Natural killer cell (primary cell): ENCODE measurements around the gene RGP1. TPM values are rescaled to one million over a fixed set of nuclear protein-coding genes. Genes with fewer than 3 reads are reported as not detected.
A peak's percentile ranks its signal among the peaks of the same experiment; 100 is the strongest.

ENCODE experiments used
- ATAC-seq, 3 donors: fragments of 150-1000 bp in 2 of 3; fragments of 200-7000 bp in 1 of 3; cut with Tn5 transposase; 1 replicate in 1 of 3; 2 replicates in 2 of 3; pipeline ENCODE4 v1.10.0; 2021; ENCODE audit warnings: mild to moderate bottlenecking in 2 of 3, moderate library complexity in 2 of 3
- DNase-seq, 2 donors: peaks; one replicate each; pipeline versions ENCODE4 v3.0.0 to v3.0.0-alpha.2; 2013 to 2021; ENCODE audit warnings: mixed read lengths in 1 of 2
- H3K27ac ChIP-seq: one replicate; pipeline ENCODE4 v1.5.1; 2013; ENCODE audit warnings: mild to moderate bottlenecking, low read length
- H3K27me3 ChIP-seq: one replicate; pipeline ENCODE4 v1.6.1; 2013; ENCODE audit warnings: low read length; ENCODE audit not compliant: control insufficient read depth, insufficient read depth
- H3K36me3 ChIP-seq: one replicate; pipeline ENCODE4 v1.6.1; 2013; ENCODE audit warnings: low read length; ENCODE audit not compliant: control insufficient read depth, insufficient read depth
- H3K4me1 ChIP-seq: one replicate; pipeline ENCODE4 v1.6.1; 2013; ENCODE audit warnings: low read length; ENCODE audit not compliant: control insufficient read depth, insufficient read depth
- H3K4me3 ChIP-seq: one replicate; pipeline ENCODE4 v1.5.1; 2013; ENCODE audit warnings: low read length
- H3K9me3 ChIP-seq: one replicate; pipeline ENCODE4 v1.6.1; 2013; ENCODE audit warnings: low read length; ENCODE audit not compliant: control insufficient read depth, insufficient read depth
- H3K27ac Mint-ChIP-seq, 2 donors: one replicate each; pipeline ENCODE4 v1.8.0; 2022; ENCODE audit warnings: mild to moderate bottlenecking in 2 of 2, mixed read lengths in 2 of 2, moderate library complexity in 1 of 2
- H3K27me3 Mint-ChIP-seq, 2 donors: one replicate each; pipeline ENCODE4 v1.8.0; 2022; ENCODE audit warnings: low read depth in 2 of 2, mixed read lengths in 2 of 2
- H3K36me3 Mint-ChIP-seq: one replicate; pipeline ENCODE4 v1.8.0; 2022; ENCODE audit warnings: mixed read lengths
- H3K4me1 Mint-ChIP-seq, 2 donors: one replicate each; pipeline ENCODE4 v1.8.0; 2022; ENCODE audit warnings: mixed read lengths in 2 of 2
- H3K4me3 Mint-ChIP-seq: one replicate; pipeline ENCODE4 v1.8.0; 2022; ENCODE audit warnings: mild to moderate bottlenecking, moderate library complexity, mixed read lengths
- H3K9me3 Mint-ChIP-seq, 2 donors: one replicate each; pipeline ENCODE4 v1.8.0; 2022; ENCODE audit warnings: mixed read lengths in 2 of 2
- CTCF ChIP-seq: fragments of 200-600 bp; IDR thresholded peaks from one replicate; pipeline ENCODE4 v1.8.0; 2022; ENCODE audit warnings: antibody characterized with exemption
- WGBS: methylation state at CpG from one replicate; pipeline ENCODE4 v1.1.7; 2013; ENCODE audit warnings: missing lambda C conversion rate; ENCODE audit not compliant: insufficient coverage; 5-methylcytosine and 5-hydroxymethylcytosine counted together
- intact Hi-C: fragments of 100-400 bp; cut with micrococcal nuclease; formaldehyde crosslinking; loops from one replicate; pipeline ENCODE4 v1.14.2; 2022
- total RNA-seq, 4 donors: library from RNA; stranded (reverse); fragments of 120-200 nt in 1 of 4; gene quantifications; one replicate each; pipeline versions ENCODE4 v1.2.3 to v1.2.4, GENCODE V29; 2013 to 2022

RGP1 gene
- total RNA-seq, 3 donors from 2014 or later (not counting 1 experiment from before 2014, with no cell fraction given) = 22.3 to 26.4 (median 23.3) TPM

- Histone ChIP-seq H3K27me3 (no peaks in the 10 kb centered on the region), H3K27ac (no peak overlapping the region), H3K4me3 (no peak overlapping the region), H3K4me1 (peaks cover 29% of the 10 kb centered on the region), H3K36me3 (peaks cover 36% of the 10 kb centered on the region), H3K9me3 (no peaks in the 10 kb centered on the region)
- H3K9me3 Mint-ChIP-seq = no peaks in the 10 kb centered on the region
- ATAC-seq = no peak
- peaks cover 34 to 44% of the 10 kb centered on the region in 2 donors for H3K4me1 Mint-ChIP-seq
- intact Hi-C loops = no loop called here
- no peak for DNase-seq
- H3K27ac Mint-ChIP-seq = peak overlapping the region in 1 of 2 donors; percentile 10
- no peaks in the 10 kb centered on the region for H3K36me3 Mint-ChIP-seq
- 100% methylated on average over 5 of the region's 5 CpGs for WGBS
- TF ChIP-seq CTCF = no peak
- H3K4me3 Mint-ChIP-seq = no peak overlapping the region
- H3K27me3 Mint-ChIP-seq = no peaks in the 10 kb centered on the region
Observed at GRCh38 chr9:35753466-35753865, 4.4 kb downstream of the RGP1 start.

- H3K27me3 ChIP-seq = no peaks in the 10 kb centered on the region
- no peak within 1 kb of the TSS for H3K4me3 Mint-ChIP-seq
- no peaks in the 10 kb centered on the region for H3K9me3 ChIP-seq
- no peaks in the 10 kb centered on the region for H3K27me3 Mint-ChIP-seq
- H3K36me3 Mint-ChIP-seq = no peaks in the 10 kb centered on the region
- WGBS = 87% methylated on average over 2 of the region's 3 CpGs
- ATAC-seq (no peak), DNase-seq (no peak)
- H3K4me1 Mint-ChIP-seq = peaks cover 37 to 49% of the 10 kb centered on the region in 2 donors
- peaks cover 36% of the 10 kb centered on the region for H3K36me3 ChIP-seq
- no peak within 1 kb of the TSS for H3K27ac ChIP-seq
- intact Hi-C loops = no loop called here
- H3K9me3 Mint-ChIP-seq = no peaks in the 10 kb centered on the region
- peaks cover 26% of the 10 kb centered on the region for H3K4me1 ChIP-seq
- peak within 1 kb of the TSS in 1 of 2 donors; percentile 10 for H3K27ac Mint-ChIP-seq
- TF ChIP-seq CTCF = no peak
- no peak within 1 kb of the TSS for H3K4me3 ChIP-seq
Observed at GRCh38 chr9:35754264-35754663, 5.2 kb downstream of the RGP1 start, which contains the start of gene MSMP. Gene MSMP (minus strand): TSS chr9:35754276. CDS start chr9:35754129, 147 bp downstream.

GRCh38 chr9:35755071-35755470, 6.0 kb downstream of the RGP1 start:
- Histone ChIP-seq H3K4me3 (no peak overlapping the region), H3K27me3 (no peaks in the 10 kb centered on the region), H3K4me1 (peaks cover 19% of the 10 kb centered on the region), H3K27ac (no peak overlapping the region), H3K9me3 (no peaks in the 10 kb centered on the region), H3K36me3 (peaks cover 36% of the 10 kb centered on the region)
- ATAC-seq (no peak), DNase-seq (no peak)
- H3K4me3 Mint-ChIP-seq = no peak overlapping the region
- H3K4me1 Mint-ChIP-seq = peaks cover 31 to 42% of the 10 kb centered on the region in 2 donors
- 95% methylated on average over 4 of the region's 4 CpGs for WGBS
- H3K27me3 Mint-ChIP-seq = no peaks in the 10 kb centered on the region
- H3K27ac Mint-ChIP-seq = no peak overlapping the region
- no peak for TF ChIP-seq CTCF
- H3K36me3 Mint-ChIP-seq = no peaks in the 10 kb centered on the region
- H3K9me3 Mint-ChIP-seq = no peaks in the 10 kb centered on the region
- intact Hi-C loops = no loop called here
